ENCODE data around the gene CREB1.
A peak's percentile ranks its signal among the peaks of the same experiment; 100 is the strongest.

The CREB1 gene

GRCh38 chr2:207504513-207505170, 25.1 kb upstream of the CREB1 start:
- DNase-seq (ENCODE audit: low spot score) = peak; percentile 67

- DNase-seq (ENCODE audit: low spot score) = no peak
Measured at GRCh38 chr2:207505171-207505570, 24.6 kb upstream of the CREB1 start.

DNA sequence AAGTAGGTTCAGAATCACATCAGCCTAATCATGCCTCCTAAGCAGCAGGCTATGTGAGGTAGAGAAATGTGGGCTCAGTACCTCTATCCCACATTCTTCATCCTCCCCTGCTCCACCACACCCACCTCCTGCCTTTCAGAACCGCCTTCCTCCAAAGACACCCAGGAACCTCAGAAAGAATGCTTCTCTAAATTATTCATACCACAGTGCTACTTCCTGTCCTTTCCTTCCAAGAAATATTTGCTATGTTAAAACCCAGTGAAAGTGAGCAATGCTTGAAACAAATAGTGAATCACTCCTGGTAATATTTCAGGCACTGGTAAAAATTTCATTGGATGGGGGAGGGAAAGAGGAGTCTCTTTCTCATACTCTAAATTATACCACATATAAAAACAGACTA, 24.0 kb upstream of the CREB1 start:
- peak; percentile 81 for DNase-seq (ENCODE audit: low spot score)

DNA sequence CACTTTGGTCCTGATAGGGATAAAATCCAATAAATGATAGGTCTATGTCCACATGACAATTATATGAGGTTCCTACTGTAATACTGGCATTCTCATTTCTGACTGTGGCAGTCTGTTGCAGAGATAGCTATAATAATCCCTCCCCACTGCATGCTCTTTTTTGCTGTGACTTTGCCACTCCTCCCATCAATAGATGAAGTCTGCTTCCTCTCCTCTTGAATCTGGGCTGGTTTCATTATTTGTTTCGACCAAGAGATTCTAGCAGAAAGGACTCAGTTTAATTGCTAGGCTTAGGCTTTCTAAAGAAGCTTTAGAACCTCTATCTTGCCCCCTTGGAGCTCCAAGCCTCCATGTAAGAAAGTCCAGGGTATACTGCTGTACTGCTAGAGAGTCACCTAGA, 23.3 kb upstream of the CREB1 start:
- DNase-seq (ENCODE audit: low spot score) = no peak

DNA sequence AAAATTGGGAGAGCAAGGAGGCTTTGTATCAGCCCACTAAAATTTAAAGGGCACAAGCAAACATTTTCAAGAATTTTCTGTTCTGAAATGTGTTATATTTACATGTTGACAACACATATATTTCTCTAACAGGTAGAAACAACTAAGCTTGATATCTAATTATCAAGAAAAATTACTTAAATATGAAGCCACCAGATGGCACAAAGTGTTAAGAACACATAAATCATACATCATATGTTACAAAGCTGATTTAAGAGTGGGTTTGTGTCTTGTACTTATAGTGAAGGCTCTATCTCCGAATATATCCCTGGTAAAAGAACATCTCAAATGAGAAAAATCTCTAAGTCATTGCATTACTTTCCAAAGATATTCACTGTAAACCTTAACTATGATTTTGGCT, 19.6 kb upstream of the CREB1 start:
- no peak for DNase-seq (ENCODE audit: low spot score)

DNA sequence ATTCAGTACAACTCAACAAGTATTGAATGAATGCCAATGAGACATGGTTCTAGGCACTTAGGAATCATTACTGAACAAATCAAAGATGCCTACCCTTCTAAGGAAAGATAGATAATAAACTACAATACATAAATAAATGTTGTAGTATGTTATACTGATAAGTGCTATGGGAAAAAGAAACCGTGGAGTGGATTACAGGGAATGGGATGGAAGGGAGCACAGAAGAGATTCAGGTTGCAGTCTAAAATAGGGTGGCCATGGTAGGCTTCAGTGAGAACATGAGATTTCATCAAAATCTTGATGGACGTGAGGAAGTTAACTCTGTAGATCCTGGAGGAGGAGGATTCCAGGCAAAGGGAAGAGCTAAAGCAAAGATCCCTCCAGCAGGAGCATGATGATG, 17.9 kb upstream of the CREB1 start:
- DNase-seq (ENCODE audit: low spot score) = no peak

DNA sequence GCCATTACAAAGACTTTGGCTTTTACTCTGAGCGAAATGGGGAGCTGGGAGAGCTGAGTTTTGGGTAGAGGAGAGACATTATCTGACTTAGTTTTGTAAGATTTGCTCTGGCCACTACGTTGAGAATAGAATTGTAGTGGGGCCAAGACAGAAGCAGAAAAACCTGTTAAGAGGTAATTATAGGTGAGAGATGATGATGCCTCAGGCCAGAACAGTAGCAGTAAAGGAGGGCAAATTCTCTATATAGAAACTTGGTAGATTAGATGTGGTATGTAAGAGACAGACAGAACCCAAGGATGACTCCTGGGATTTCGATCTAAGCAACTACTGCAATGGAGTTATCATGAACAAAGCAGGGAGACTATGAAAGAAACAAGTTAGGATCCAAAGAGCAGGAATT, 17.4 kb upstream of the CREB1 start:
- DNase-seq (ENCODE audit: low spot score) = no peak

DNA sequence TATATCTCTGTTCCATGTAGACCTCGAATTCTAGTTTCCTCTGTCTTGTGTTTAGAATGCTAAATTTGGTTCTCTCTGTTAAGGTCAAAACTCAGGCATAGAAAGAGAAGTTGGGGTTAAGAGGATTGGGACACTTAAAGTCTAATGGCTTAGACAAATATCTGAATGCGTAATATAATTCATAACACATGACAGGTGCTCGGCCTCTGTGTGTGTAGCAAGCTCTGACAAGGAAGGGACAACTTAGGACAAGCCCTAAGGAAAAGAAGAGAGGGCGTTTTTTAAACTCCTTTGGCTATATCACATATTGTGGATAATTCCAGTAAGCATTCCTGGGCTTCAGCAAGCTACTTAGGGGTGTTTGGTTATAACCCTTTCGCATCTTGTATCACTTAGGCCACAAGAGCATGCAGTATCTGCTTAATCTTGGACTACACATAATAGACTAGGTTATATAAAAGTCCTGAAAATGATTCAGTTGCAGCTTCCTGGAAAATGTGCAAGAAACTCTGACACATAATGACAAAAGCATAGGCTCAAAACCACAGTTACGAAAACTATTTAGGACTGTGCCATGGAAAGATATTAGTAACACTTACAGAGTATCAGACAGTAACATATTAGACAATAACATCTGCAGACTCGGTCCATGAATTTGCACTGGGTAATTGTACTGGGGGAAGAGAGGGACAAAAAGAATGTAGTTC, 16.1 kb upstream of the CREB1 start:
- peak; percentile 90 for DNase-seq (ENCODE audit: low spot score)

- no peak for DNase-seq (ENCODE audit: low spot score)
Measured at GRCh38 chr2:207514451-207514850, 15.3 kb upstream of the CREB1 start.

DNA sequence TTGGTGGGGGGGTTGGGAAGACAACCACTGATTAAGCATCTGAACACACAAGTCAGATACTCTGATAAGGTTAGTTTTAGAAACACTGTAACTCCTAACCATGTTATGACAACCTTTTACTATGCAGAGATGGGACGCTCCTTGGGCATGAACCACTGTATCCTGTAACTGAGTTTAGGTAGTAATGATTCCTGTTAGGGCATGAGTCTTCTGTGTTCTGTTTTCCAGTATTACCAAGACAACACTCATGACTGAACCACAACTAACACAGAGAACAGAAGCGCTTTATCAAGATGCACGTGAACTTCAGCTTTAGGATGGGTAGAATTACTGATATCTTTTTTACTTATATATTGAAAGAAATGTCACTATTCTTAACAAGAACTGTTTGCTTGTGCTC, 14.1 kb upstream of the CREB1 start:
- DNase-seq (ENCODE audit: low spot score) = no peak

- peak; percentile 9 for DNase-seq (ENCODE audit: low spot score)
Measured at GRCh38 chr2:207516206-207516605, 13.6 kb upstream of the CREB1 start.

- DNase-seq (ENCODE audit: low spot score) = no peak
Measured at GRCh38 chr2:207523005-207523404, 6.8 kb upstream of the CREB1 start.

DNA sequence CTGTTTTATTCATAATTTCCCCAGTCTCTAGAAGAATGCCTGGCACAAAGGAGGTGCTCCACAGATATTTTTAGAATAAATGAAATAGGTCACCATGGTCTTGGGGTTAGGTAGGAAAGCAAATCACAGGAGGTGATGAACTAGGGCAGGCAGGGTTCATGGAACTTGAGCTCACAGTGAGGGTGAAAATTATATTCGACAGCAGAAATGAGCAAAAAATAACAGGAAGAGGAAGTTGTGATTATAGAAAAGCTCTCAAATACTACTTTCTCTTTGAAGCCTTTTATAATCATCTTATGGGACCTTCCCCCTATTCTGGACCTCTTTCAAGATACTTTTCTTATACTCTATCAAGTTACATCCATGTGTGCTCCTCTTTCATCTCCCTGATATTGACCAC, 4.5 kb upstream of the CREB1 start:
- no peak for DNase-seq (ENCODE audit: low spot score)

- peak; percentile 43 for DNase-seq (ENCODE audit: low spot score)
Measured at GRCh38 chr2:207528980-207529329, 807 bp upstream of the CREB1 start.

DNA sequence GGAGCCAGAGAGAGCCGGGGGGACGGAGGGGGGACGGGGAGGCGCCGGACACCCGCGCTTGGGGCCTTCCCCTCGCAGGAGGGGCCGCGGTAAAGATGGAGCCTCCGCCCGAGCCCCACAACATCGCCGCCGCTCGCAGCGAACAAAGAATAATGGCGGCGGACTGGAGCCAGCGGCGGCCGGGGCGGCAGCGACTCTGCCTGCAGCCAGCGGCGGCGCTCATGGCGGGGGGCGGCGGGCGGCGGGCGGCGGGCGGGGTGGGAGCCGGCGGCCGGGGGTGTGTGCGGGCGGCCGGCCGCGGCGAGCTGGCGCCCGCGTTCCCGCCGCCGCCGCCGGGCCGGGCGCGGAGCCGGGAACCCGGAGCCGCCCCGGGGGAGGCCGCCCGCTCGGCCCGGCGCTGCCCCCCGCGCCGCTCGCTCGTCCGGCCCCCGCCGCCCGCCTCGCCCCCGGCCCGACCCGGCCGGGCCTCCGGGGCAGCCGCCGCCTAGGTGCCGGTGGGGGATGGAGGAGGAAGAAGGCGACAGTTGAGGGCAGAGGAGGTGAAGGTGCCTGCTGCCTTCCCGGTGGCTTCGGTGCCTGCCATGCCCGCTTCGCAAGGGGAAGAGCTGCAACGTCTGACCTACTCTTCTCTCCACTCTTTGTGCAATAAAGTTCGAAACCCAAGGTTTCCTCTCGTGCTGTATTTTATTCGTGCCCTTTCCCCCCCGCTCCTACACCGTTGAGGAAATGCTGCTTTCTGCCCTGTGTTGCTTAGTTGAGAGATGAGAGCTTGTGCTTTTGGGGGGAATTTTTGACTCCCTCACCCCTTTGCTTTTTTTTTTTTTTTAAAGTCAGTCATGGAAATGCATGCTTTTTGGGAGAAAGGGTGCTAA, 634 bp downstream of the CREB1 start:
- DNase-seq (ENCODE audit: low spot score) = peak; percentile 29

DNA sequence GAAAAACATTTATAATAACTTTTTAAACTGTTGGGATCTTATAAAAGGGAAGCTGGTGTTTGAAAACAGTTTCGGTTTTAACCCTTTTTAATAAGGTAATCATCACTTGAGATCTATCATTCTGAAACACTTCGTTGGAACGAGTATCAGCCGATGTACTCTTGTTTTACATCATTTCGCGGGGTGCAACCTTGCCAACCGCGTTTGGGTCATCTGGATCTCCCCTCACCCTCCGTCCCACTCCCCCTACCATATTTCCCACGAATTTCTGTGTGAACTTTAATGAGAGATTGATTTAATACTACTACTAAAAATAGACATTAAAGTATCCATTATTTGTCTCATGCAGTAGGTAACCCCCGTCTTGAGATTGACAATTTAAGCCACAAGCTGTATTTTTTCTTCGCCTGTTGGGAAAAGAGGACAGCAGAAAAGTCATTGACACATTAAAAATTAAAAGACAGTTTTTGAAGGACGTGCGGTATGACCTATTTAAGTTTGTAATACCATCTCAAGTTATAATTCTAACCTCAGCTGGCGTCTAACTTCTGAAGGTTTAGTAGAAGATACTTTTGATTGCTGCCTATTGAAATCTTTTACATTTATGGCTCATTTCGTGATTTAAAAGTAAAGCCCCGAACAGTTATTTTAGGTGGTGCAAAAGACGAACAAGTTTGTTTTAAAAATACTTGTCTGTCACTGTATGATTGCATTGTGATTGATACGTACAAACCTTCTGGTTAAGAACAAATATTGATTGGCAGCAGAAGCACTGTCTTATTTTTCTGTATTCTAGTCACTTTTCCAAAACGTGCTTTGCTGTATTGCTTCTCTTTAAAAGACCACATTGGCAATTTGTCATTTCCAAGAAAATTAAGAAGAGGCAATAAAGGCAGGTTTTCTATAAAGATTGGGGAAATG, 1.5 kb downstream of the CREB1 start:
- no peak for DNase-seq (ENCODE audit: low spot score)

GRCh38 chr2:207532676-207533075, 2.9 kb downstream of the CREB1 start:
- no peak for DNase-seq (ENCODE audit: low spot score)

GRCh38 chr2:207533461-207534008, 3.8 kb downstream of the CREB1 start:
- no peak for DNase-seq (ENCODE audit: low spot score)

GRCh38 chr2:207534417-207534816, 4.7 kb downstream of the CREB1 start:
- DNase-seq (ENCODE audit: low spot score) = no peak

- no peak for DNase-seq (ENCODE audit: low spot score)
Measured at GRCh38 chr2:207539470-207539869, 9.7 kb downstream of the CREB1 start.

GRCh38 chr2:207540431-207540830, 10.7 kb downstream of the CREB1 start:
- DNase-seq (ENCODE audit: low spot score) = no peak

DNA sequence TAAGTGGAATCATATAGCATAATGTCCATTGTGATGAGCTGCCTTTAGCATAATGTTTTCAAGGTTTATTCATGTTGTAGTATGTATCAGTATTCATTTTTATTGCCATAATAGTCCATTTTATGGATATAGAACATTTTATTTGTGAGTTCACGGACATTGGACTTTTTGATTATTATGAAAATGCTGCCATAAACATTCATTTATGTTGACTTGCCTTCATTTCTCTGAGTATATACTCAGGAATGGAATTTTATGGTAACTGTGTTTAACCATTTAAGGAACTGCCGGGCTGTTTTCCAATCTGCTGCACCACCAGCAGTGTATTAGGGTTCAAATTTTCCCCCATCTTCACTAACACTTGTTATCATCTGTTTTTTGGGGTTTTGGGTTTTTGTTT, 12.2 kb downstream of the CREB1 start:
- no peak for DNase-seq (ENCODE audit: low spot score)
